Measurements from ENCODE around the gene F11.
"Not testable (repeated sequence)": the region's sequence is repeated elsewhere in the genome, so short reads cannot be mapped to it uniquely, and the experiment has no call there.

Gene F11

GRCh38 chr4:186260504-186261448 lies 5.2 kb upstream of the F11 start:
- no peak for DNase-seq (ENCODE audit: low read depth in 1 of 2, low spot score in 1 of 2)
- H3K27ac ChIP-seq (replicated peaks): no peak overlapping the region
- H3K4me3 ChIP-seq (replicated peaks; ENCODE audit: insufficient read depth, low read length): no peak overlapping the region
- H3K27me3 ChIP-seq (ENCODE audit: insufficient read depth, poor library complexity, severe bottlenecking): no peaks in the 10 kb centered on the region
- TF ChIP-seq POLR2AphosphoS5 (IDR thresholded peaks at IDR 0.05; ENCODE audit: low read depth): no peak

- TF ChIP-seq SPI1 (IDR thresholded peaks at IDR 0.05; ENCODE audit: borderline replicate concordance, low read depth) (peak; percentile 40; the same call in 1 of the 2 replicates), CTCF (IDR thresholded peaks at IDR 0.05; ENCODE audit: insufficient read depth, low read length) (no peak), GABPA (IDR thresholded peaks at IDR 0.05; ENCODE audit: low read depth) (no peak), REST (IDR thresholded peaks at IDR 0.05; ENCODE audit: insufficient replicate concordance, low read depth) (no peak)
- DNase-seq (ENCODE audit: low read depth in 1 of 2, low spot score in 1 of 2): peak in 1 of 2 experiments; percentile 12
- Histone ChIP-seq H3K4me3 (replicated peaks; ENCODE audit: insufficient read depth, low read length) (no peak overlapping the region), H3K27ac (replicated peaks) (no peak overlapping the region), H3K27me3 (ENCODE audit: insufficient read depth, poor library complexity, severe bottlenecking) (peaks cover 7% of the 10 kb centered on the region)
Measured at GRCh38 chr4:186264660-186265059, 1.3 kb upstream of the F11 start.

- DNase-seq (ENCODE audit: low read depth in 1 of 2, low spot score in 1 of 2); H3K4me3 ChIP-seq (replicated peaks; ENCODE audit: insufficient read depth, low read length); H3K27ac ChIP-seq (replicated peaks): not testable (repeated sequence)
Measured at GRCh38 chr4:186265250-186265649, 739 bp upstream of the F11 start.

GRCh38 chr4:186266729-186267456 lies 904 bp downstream of the F11 start:
- peaks cover 7% of the 10 kb centered on the region for H3K27me3 ChIP-seq (ENCODE audit: insufficient read depth, poor library complexity, severe bottlenecking)
- H3K27ac ChIP-seq (replicated peaks): no peak overlapping the region
- DNase-seq (ENCODE audit: low read depth in 1 of 2, low spot score in 1 of 2): no peak
- TF ChIP-seq GABPA (IDR thresholded peaks at IDR 0.05; ENCODE audit: low read depth) (no peak), CTCF (IDR thresholded peaks at IDR 0.05; ENCODE audit: insufficient read depth, low read length) (no peak), REST (IDR thresholded peaks at IDR 0.05; ENCODE audit: insufficient replicate concordance, low read depth) (no peak), SPI1 (IDR thresholded peaks at IDR 0.05; ENCODE audit: borderline replicate concordance, low read depth) (no peak), POLR2AphosphoS5 (IDR thresholded peaks at IDR 0.05; ENCODE audit: low read depth) (no peak)
- H3K4me3 ChIP-seq (replicated peaks; ENCODE audit: insufficient read depth, low read length): no peak overlapping the region

More at GRCh38 chr4:186265250-186265649, 739 bp upstream of the F11 start:
- H3K27me3 ChIP-seq (ENCODE audit: insufficient read depth, poor library complexity, severe bottlenecking): not testable (repeated sequence)

Measured in HL-60 (cell line).